Measurements from ENCODE around the gene STAC3.

GRCh38 chr12:57236925-57237595, 13.9 kb downstream of the STAC3 start:
- no peak for TF ChIP-seq USF2 (IDR thresholded peaks at IDR 0.05)
- no peak for TF ChIP-seq NR3C1 (IDR thresholded peaks at IDR 0.05)
- TF ChIP-seq MAZ (IDR thresholded peaks at IDR 0.05; ENCODE audit: borderline replicate concordance, low read depth, low read length) = no peak
- no peak for TF ChIP-seq CTCF (IDR thresholded peaks at IDR 0.05)
- TF ChIP-seq ZSCAN20 (CRISPR knock-in tag; IDR thresholded peaks at IDR 0.05) = no peak
- no peak for TF ChIP-seq EP300 (IDR thresholded peaks at IDR 0.05)
- no peak for TF ChIP-seq POLR2A (IDR thresholded peaks at IDR 0.05; ENCODE audit: low read length)
- no peak for TF ChIP-seq KDM1A (IDR thresholded peaks at IDR 0.05; ENCODE audit: low read depth)
- TF ChIP-seq ELK1 (IDR thresholded peaks at IDR 0.05; ENCODE audit: low read depth, low read length) = no peak
- TF ChIP-seq RAD21 (conservative IDR thresholded peaks at IDR 0.05 in 1 of 2, IDR thresholded peaks at IDR 0.05 in 1 of 2) = no peak
- no peak for TF ChIP-seq SREBF2 (IDR thresholded peaks at IDR 0.05)
- TF ChIP-seq RFX5 (IDR thresholded peaks at IDR 0.05) = no peak
